GM15510 (cell line): Measurements from ENCODE around the gene TRA2A.

ENCODE experiments used
- POLR2A ChIP-seq: IDR thresholded peaks from 3 replicates; pipeline ENCODE4 v1.6.1; 2011; ENCODE audit warnings: borderline replicate concordance; ENCODE audit not compliant: insufficient read length; ENCODE audit errors: extremely low read depth

Gene TRA2A

DNA sequence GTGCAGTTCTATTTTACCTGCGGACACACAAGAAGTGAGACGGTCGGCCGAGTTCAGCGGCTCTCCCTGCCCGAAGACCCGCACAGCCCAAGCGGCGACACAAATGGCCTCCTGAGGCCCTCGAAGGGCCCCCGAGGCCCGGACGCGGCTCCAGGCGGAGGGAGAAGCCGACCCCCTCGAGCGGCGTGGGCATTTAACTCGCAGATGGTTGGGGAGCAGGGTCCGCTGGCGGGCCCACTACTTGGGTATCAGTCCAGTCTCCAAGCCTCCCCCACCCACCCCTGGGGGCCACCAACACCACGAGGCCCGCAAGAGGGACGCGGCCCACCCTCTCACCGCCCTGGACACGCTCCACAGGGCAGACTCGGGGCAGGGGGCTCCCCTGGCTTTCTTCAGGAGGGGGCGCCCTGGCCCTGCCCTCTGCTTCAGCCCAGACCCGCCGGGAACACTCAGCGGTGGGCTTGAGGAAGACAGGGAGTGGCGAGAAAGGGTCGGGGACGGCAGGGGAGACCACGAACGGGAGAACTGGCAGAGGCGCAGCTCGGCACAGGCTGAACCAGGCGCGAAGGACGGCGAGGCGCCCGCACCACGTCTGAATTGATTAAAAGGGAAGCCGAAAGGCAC, 63.1 kb downstream of the TRA2A start:
- no peak for TF ChIP-seq POLR2A

DNA sequence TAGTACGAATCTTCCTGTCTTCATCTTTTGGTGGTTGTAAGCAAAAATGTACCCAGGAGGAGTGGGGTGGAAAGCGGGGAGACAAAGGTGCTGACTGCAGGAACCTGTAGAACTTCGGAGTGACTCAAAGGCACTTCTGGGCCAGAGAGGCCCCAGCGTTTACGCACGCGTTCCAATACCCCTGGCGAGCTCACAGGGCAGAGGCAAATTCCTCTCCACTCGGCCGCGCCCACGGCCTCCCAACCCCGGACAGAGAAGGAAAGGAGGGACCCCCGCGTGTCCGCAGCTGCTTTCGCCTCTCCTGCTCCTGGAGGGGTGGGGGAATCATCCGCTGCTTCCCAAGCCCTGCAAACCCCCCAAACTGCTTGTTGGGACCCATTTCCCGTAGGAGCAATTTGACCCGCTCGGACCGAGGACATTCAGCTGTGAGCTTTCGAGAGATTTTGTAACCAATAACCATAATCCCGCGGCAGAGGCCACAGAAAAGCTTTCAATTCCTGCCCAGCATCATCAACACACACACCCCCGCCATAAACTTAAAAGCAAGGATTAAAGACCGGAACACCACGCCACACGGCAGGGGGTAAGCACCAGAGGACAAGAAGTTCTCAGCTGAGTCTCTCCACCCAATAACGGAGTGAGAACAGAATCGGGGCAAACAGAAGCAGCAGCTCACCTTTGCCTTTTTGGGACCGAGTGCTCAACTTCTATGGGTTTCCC, 63.8 kb downstream of the TRA2A start:
- TF ChIP-seq POLR2A = peak; percentile 13

DNA sequence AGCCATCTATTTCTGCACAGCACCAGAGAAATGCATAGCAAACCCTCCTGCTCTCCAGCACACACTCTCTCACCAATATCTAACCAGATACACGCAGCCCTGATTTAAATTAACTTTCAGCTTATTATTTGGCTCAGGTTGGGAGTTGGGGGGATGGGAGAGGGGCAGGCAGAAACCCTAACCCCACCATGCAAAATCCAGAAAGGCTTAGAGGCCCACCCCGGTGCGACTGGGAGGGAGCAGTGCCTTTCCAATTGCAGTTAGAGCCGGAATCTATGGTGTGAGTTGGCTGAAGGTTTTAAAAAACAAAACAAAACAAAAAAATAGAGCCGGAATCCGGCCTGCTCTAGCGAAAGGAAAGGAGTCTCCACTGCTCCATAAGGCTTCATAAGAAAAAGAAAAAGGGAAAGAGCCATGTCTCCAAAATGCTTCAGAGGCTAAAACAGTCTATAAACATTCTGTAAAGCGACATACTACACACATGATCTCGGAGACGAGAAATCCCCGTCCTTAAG, 64.4 kb downstream of the TRA2A start:
- TF ChIP-seq POLR2A = no peak

DNA sequence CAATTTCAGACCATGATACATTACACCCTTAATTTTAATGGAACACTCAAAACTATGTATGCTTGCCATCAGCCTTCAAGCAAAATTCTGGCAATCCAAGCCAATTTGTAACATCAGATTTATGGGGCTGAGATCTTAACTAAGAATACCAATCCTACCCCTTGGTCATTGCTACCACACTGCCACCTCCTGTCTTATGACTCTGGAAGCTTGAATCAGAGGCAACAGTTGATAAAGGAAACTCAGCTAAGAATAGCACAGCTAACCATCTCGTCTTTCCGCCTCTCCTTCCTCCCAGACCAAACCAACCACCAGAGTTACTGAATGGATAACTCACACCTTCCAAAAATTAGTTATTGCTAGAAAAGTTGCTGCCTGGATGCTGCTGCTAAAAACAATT, 68.9 kb downstream of the TRA2A start:
- TF ChIP-seq POLR2A = no peak

DNA sequence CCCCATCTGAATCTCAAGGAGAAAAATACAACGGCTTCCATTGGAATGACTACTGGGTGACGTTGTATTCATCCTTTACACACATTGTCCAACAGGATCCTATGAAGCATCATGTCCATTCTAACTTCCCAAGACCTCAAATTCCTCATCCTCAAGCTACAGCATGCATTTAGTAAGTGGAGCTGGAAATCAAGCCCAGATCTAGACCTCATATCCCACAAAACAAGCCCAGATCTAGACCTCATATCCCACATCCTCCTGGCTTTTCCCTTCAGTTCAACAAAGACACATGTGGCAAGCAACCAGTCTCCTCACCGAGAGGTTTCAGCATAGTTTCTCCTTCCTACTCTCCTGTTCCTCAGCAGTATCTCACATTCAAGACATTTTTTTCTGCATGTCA, 73.7 kb downstream of the TRA2A start:
- TF ChIP-seq POLR2A = no peak

DNA sequence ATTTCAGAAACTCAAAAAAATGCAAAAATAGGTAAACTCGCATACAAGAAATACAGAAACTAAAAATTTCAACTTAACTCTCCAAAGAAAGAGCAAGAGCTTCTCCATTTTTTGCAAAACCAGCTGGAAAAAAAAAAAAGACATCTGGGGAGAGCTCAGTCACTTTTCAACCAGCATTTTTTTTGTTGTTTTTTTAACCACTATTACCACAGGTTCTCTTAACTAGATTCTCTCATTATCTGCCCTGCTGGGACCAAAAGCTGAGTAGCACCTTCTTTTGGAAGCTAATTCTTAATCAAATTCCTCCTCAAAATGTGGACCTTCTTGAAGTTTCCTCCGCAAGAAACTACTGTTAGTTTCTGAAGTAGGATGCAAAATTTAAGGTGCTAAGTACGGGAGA, 75.7 kb downstream of the TRA2A start:
- no peak for TF ChIP-seq POLR2A

DNA sequence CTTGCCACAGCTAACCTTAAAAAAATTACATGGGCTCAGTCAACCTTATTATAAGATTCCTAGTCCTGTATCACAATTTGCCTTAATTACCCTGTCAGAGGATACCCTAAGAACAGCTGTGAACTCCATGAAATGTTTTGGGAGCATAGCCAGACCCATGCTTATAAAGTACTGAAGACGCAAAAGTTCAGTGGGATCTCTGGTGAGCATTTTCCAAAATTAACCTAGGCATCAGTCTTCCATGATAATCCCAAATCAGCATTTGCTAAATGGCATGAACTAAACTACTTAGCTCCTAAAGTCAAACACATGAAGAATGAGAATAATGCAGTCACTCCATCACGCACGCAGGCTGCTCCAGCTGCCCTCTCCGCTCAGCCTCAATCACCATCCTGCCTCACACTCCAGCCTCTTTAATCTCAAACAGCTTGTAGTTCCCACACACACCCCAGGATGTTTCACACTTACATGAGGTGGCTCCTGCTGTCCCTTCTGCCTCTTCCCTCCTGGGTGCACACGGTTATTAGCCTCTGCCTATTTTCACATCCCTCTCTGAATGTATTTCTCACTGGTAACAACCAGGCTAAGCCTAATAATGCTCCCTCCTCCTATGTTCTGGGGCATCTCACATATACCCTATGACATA, 76.8 kb downstream of the TRA2A start:
- TF ChIP-seq POLR2A = no peak
